Stimulated activated CD4-positive, alpha-beta T cell treated with anti-CD3 and anti-CD28 coated beads, Interleukin-12 subunit alpha, Interleukin-12 subunit beta, amount 100 ng/mL, for 48 hours (primary cell): ENCODE data around the gene KDM2B.
A peak's percentile ranks its signal among the peaks of the same experiment; 100 is the strongest.

Experiments
- DNase-seq, 3 donors: peaks; one replicate each; pipeline ENCODE4 v3.0.0-alpha.2; 2020; ENCODE audit warnings: low read depth in 2 of 3, low spot score in 1 of 3

The KDM2B gene

DNA sequence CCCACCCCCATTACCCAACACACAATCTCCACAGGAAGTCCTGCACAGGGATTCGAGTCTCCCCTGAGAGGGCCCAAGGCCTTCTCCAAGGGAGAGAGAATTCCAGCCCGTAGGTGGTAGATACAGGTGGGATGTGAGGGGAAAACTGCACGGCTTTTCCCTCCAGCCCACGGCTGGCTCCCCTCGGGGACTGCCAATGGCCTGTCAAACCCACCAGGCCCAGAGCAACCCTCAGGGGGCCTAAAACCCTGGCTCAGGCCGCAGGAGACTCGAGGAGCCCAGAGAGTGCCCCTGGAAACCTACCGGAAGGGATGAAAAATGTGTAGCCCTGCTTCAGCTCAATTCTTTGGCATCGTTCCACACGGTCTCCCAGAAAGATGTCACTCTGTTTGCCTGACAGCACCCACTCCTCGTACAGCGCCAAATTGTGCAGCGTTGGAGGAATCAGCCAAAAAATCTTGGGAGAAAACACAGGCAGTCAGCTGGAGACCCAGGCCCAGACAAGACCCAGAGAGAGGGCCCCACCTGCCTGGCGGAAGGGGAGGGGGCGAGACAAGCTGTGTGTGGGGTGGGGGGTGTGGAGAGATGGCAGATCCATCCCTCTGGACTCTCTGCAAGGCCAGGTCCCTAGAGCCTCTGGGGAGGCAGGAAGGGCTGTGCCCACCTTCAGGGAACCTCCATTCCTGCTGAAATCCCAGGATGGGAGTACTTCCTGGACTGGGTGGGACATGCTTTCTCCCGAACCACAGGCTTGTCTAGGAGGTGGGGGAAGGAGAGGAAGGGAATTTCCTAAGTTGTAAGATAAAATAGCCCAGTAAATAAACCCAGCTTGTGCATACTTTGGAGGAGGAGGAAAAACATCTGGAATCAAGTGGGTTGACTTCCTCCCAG lies 48.1 kb downstream of the KDM2B start:
- no peak for DNase-seq

DNA sequence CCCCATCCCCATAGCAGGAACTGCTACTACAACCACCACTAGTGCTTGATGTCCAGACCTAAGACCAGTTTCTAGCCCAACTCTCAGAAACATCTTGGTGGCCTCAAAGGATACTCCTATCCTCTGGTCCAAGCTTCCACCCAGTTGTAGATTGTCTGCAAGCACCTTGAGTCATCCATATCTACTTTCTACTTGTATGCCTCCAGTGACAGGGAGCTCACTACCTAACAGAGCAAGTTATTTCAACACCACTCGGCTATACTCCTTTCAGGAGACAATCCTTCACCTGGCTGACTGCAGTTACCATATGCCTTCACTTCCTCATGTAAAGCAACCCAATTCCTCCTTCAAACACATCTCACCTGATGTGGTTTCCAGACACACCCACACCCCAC lies 49.5 kb downstream of the KDM2B start:
- DNase-seq: no peak

DNA sequence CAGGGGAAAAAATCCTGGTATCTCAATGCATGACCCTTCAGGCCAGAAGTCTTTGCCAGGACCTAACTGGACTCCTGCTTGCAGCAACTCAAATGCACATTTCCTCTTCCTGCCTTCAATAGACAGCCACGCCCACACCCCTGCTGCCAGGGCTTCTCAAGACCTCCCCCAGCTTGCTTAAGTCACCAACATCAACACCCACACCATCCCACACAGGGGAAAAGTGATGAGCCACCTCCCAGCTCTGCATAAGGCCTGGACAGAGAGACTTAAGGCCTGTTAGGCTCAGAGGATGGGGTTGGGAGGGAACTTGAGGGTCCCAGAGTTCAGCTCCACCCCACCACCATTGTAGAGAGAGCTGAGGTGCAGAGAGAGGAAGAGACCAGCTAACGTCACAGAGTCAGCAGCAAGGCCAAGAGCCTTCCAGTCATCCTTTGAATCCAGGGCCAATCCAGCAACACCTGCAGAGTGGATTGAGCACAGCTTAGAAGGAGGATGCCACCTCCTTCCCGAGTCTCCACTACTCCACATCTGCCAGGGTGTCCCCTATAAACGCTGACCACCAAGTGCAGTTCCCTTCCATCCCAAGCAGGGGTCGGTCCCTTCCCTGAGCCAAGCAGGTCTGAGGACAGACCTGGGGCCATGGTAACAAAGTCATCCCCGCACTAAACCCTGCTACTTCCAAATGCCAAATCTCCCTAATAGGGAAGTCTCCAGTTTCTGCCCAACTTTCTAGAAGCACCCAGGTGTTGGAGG lies 50.0 kb downstream of the KDM2B start:
- peak; percentile 31 to 43 (median 38) for DNase-seq

DNA sequence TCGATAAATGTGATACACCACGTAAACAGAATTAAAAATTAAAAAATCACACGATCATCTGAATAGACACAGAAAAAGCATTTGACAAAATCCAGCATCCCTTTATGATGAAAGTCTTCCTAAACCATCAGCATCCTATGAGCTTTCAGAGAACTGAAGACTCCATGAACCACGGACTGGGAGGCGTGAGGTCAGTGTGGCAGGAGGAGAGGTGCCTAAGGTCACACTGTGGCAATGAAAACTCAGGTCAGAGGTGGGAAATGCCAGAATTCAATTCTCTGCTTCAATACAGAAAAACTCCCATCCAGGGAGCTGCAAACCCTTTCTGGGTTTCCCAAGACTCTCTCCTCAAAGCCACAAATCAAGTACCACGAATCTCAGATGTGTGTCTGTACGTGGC lies 51.6 kb downstream of the KDM2B start:
- no peak for DNase-seq

DNA sequence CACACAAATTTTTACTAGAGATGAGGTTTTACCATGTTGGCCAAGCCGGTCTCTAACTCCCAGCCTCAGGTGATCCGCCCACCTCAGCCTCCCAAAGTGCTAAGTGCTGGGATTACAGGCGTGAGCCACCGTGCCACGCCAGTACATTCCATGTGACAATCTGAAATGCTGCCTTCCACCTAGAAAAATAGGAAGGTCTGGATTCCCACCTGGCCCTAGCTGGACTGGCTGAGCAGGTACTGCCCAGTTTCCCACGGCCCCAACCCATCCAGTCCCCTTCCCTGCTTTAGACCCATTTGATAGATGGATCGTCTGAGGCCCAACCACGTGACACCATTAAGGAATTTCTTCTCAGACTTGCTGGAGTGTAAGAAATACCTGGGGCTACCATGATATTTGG lies 55.4 kb downstream of the KDM2B start:
- no peak for DNase-seq

DNA sequence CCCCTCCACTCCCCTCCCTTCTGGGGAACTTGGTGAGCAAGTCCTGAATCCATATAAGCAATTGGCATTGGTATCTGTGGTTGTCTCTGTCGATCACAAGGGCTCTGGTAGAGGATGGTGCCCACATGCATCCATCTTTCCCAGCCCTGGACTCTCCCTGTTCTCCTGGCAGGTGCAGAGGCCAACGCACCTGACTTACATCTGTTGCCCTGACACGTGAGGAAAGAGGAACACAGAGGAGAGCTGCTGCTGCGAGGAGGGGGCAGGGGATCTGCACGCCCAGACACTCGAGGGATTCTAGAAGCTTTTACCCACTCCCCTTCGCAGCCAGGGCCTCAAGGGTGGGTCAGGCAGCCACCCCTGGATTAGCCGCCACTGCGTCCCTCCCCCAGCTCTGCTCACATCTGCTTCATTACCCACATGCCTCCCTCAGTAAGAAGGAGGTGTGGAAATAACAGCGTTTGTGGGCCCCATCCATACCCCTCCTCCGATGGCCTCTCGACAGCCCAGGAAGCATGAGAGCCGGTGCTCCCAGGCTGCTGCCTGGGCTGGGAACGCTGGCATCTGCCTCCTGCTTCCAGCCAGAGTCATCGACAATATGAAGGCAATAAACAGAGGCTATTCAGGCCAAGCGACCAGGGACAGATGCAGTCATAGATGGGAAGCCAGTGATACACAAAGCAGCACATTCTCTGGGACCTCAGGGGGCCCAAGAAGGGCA lies 56.5 kb downstream of the KDM2B start:
- no peak for DNase-seq

DNA sequence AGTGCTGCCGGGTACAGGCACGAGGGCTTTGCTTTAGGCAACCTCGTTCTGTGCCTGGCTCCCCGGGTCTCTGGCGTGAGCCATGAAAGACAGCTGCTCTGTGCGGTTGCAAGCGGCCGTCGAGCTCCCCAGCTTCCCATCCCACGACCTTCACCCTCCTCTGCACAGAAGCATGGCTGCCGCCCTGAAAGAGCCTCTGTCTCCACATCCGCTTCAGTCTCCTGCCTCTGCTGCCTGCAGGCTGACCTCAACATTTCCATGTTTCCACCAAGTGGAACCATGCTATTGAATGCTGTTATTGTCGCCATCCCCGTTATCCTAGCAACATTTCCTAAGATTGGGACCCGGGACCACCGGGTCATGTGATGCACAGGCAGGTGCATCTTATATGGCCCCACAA lies 57.1 kb downstream of the KDM2B start:
- DNase-seq: no peak

DNA sequence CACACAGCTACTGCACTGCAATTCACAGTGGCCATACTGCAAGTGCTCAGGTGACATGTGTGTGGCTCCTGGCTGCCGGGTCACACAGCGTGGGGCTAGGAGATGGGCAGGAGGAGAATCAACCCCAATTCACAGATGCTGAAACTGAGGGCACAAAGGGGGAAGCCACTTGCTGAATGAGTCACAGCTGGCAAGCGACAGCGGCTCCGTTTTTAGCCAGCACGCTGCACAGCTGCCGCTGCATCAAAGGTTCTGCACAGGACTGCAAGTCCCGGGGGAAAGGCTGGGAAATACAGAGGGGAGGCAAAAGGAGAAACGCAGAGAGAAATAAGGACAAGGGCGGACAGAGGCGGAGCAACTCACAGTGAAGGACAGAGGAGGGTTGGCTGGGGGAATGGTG lies 57.9 kb downstream of the KDM2B start:
- DNase-seq: no peak

DNA sequence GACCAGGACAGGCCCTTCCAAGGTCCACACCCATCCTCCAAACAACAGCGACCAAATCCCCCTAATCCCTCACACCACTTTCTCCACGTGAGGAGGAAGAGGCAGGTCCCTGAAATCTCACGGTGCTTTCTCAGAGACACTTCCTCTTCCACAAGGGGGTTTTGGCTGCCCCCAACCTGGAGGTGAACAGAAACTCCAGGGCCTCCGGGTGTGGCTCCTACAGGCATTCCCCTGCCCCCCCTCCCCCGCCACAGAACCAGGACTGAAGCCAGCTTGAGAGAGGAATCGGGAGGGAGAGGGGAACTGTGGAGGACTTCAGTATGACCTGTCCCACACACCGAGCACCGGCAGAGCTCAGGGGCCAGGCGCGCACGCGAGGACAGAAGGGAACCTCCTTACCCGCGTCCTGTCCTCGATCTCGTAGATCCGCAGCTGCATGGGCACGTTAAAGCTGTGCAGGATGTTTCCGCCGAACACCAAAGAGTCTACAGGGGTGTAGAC lies 60.2 kb downstream of the KDM2B start:
- no peak for DNase-seq

DNA sequence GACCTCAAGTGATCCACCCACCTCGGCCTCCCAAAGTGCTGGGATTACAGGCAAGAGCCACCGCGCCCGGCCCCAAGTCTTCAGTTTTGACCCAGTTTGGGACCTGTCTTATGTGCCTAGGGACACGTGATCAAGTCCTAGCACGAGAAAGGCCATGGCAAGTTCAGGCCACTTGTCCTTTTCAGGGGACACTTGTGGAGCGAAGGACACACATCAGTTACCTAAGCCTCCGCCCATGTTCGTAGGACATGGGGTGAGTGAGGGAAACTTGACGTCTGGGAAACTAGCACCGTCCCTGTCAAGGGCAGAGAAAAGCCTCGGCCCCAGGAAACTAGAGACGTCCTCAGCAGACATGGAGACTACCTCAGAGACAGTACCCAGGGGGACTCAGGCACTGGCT lies 60.7 kb downstream of the KDM2B start:
- no peak for DNase-seq

DNA sequence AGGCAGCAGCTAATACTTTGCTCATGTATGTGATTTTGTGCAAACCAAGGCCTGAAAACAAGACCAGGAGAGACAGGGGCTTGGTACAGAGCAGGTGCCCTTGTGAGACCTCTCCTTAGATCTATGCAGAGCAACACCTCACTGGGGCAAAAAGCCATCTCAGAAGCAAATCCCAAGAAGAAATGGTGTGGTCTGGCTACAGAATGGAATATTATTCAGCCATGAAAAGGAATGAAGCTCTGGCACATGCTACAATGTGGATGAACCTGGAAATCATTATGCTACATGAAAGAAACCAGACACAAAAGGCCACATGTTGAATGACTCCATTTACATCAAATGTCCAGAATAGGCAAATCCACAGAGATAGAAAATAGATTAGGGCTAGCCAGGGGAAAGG lies 61.6 kb downstream of the KDM2B start:
- DNase-seq: no peak

DNA sequence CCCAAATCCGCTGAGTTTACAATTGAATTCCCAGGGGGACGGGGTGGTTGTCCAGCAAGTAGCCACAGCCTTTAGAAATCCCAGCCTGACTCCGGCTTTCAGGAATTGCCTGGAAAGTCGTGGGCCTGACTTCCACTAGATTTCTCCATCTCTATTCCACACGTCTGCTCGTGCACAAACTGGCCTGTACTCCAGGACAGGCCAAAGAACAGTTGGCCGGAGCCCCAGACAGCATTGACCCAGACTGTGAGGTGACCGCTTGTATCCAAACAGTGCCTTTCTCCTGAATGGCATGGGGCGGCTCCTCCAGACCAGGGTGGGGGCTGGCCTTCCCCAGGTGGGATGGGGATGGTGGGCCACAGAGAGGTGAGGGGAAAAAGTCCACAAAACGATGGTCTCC lies 62.2 kb downstream of the KDM2B start:
- no peak for DNase-seq

DNA sequence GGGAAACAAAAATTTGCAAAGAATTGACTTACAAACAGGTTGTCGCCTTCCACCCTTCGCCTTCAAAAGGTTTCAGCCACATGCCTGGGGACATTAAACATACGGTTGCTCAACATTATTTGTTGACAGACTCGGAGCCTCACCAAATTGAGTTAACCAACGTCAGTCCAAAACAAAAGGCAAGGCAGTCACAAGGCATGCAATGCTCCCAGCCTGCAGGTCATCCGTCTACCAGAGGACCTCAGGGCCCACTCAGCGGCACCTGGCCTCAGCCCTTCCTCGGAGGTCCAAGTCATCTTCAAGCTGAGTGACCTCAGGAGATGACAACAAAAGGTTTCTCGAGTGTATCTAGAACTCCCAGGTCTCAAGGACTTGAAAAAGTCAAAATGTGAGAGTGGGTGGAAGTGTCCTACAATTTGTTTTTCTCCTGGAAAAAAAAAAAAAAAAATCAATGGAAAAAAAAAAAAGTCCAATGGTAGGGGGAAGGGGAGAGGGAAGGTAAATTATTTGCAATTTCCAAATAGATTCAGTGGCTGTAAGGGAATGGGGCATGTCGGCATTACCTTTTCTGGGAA lies 64.3 kb downstream of the KDM2B start:
- no peak for DNase-seq

DNA sequence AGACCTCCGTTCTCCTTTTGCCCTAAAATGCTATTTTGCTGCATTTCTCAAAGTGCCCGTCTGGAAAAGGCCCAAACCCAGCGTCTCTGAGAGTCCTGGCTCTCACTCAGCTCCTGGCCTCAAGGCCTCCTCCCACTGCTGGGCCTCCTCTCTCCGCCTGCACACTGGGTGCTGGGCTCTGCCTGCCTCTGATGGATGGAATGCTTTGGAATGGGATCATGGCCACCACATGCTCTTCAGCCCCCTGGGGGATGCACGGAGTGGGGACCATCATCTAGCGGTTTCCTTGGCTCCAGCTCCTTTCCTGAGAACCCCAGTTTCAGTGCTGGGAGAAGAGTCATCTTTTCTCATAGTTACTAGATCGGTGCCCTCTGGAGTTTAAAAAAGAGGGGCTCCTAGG lies 65.2 kb downstream of the KDM2B start:
- DNase-seq: no peak

DNA sequence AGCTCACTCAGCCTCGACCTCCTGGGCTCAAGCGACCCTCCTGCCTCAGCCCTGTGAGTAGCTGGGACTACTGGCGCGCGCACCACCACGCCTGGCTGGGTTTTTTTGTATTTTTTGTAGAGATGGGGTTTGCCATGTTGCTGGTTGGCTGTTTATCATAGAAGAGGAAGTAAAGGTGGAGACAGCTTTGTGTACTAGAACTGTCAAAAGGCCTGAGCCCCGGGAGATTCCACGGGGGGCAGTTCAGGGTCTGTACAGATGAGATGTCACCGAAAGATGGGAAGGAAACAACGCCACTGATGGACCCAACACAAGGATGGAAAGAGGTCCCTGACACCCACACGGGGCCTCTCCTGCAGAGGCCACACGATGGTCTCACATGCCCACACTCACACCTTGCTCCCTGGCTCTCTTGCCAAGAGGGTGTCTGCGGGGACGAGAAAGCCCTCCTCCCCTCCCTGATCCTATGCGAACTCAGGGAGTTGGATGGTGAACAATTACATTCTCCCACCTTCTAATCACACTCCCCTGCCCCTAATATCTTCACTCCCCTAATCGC lies 66.6 kb downstream of the KDM2B start:
- DNase-seq: no peak

DNA sequence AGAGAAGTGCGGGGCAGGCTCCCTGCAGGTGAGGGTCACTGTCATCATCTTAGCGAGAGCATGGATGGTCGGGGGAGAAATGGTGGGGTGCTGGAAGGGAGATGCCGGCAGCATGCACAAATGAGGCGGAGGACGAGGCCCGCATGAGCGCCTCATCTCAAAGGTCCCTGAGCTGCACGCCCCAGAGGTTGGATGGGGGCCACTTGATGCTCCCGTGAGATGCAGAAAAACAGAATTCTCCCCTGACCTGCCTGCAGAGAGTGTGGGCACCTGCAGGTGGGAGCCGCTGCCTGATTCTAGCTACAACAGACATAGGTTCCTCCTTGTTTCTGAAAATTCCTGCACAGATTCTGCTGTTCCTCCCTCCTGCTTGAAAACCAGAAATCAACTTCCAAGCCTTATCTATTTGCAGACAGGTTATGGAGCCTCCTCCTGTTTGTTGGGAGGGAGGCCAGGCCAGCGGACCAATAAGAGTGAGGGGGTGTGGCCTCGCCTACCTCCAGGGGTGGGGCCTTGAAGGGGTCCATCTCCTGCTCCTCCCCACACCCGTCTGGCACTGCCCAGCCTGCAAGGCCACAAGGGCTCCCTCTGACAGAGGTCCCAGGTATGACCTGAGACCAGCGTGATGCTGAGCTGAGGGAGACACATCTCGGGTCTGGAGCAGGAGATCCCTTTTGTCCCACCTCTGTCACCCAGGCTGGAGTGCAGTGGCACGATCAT lies 67.2 kb downstream of the KDM2B start:
- DNase-seq: no peak

DNA sequence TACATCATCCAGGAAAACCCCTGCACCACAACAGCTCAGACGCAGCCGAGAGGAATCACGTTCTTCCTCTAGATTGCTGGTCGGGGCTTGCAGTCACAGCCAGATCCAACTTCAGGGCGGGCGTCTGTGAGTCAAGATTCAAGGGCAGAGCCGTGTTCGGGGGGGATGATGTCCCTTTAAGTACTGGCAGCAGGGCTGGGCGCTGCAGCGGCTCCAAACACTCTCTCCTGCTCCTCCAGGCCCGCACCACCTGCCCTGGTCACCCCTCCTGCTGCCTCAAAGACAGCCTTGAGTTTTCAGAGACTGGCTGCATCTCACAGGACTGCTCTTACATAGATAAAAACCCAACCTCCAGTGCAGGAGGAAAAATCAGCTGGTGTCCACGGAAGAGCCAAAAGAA lies 68.3 kb downstream of the KDM2B start:
- no peak for DNase-seq

DNA sequence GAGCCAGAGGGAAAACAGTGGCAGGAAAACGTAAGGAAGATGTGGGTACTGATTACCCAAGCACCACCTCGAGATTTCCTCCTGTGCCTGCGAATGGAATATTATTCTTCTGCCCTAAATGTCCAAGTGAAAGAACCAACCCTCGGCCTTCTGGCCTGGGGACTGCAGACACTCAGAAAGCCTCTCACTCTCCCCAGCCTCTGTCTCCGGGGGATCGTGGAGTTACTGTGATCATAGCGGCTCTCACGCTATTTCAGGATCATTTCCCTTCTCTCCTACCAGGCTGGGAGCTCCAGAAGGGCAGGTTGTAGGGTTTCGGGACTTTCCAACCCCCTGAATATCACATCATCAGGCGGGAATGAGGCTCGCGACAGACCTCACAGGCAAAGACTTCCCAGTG lies 68.9 kb downstream of the KDM2B start:
- no peak for DNase-seq

DNA sequence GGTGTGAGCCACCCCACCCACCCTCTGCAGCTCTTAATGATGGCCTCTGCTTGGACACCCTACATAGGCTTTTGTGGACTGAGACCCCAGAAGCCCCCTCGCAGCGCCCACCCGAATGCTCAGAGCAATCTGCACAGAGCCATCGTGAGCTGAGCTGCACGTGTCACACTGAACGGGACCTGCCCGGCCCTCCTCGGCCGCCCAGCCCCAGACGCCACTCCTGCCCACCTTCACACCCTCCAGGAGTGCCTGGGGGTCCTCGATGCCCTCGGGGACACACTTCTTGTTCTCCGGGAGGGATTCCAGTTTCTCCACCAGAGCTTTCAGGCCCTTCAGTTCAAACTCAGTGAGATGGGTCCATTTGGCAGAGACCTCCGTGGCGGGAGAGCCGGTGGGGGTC lies 71.5 kb downstream of the KDM2B start:
- no peak for DNase-seq

DNA sequence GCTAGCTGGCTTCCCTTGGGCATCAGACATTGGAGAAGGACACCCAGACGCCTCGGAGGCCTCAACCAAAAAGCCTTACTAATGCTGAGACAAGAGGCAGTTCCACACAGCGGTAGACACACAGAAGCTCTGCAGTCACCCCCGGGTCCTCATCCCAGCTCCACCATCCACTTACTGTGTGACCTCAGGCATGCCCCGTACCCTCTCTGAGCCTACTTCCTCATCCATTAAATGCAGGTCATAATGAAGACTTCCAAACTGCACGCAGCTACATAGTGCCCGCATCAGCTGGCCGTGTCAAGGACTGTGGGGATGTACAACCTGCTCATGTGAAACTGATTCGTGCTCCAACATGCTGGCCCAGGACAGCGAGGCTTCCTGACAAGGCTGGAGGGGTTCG lies 72.3 kb downstream of the KDM2B start:
- no peak for DNase-seq
